ENCODE measurements around the gene PRAMEF8. TPM values are rescaled to one million over a fixed set of nuclear protein-coding genes. Genes with fewer than 3 reads are reported as not detected.
"Not testable (repeated sequence)": the region's sequence is repeated elsewhere in the genome, so short reads cannot be mapped to it uniquely, and the experiment has no call there.

The PRAMEF8 gene
- total and polyA plus RNA-seq, 9 of the 15 experiments (the other 6 are each of a cell fraction or from before 2014, with no cell fraction given), result not detected

- BruUV-seq (replicated peaks); H3K9me1 ChIP-seq (ENCODE audit: control insufficient read depth, insufficient read depth, low read length); CTCF ChIA-PET (ENCODE audit: low intra/inter-chr PET ratio); H4K20me1 ChIP-seq (replicated peaks; ENCODE audit: control insufficient read depth, insufficient read depth, low read length); POLR2A ChIA-PET; H3K79me2 ChIP-seq (ENCODE audit: control insufficient read depth, insufficient read depth, low read length); H3K4me1 ChIP-seq (replicated peaks in 1 of 2; ENCODE audit: control insufficient read depth in 2 of 2, insufficient read depth in 2 of 2, low read length in 2 of 2); H3K27ac ChIP-seq (ENCODE audit: extremely low read depth, low read depth, low read length); H2AFZ ChIP-seq (ENCODE audit: low read depth, low read length); H3K9me3 ChIP-seq (replicated peaks; ENCODE audit: control insufficient read depth, insufficient read depth, low read depth, low read length); H3K4me2 ChIP-seq (ENCODE audit: insufficient read depth, low read length); FAIRE-seq; H3K4me3 ChIP-seq; DNase-seq (ENCODE audit: extremely low read depth in 1 of 4, low spot score in 3 of 4); H3K36me3 ChIP-seq (ENCODE audit: control insufficient read depth, insufficient read depth, low read length); H3K9ac ChIP-seq (ENCODE audit: insufficient read depth in 1 of 2, low read depth in 2 of 2, low read length in 2 of 2); ATAC-seq; intact Hi-C loops (cut with micrococcal nuclease): not testable (repeated sequence)
- peaks cover 6 to 12% of the 10 kb centered on the region in 2 experiments; a peak in 4 of 5 replicates for H3K27me3 ChIP-seq (ENCODE audit: control insufficient read depth in 2 of 2, insufficient read depth in 2 of 2, low read length in 2 of 2)
- in situ Hi-C loops (cut with MboI), result loop anchor here (5.0 to 25.0 kb wide), 3 partner anchors 120 to 280 kb away; partner anchors contain the start of gene HNRNPCL2
- WGBS (ENCODE audit: insufficient coverage, low coverage, missing lambda C conversion rate), result 6% methylated on average over 2 of the region's 2 CpGs
These were observed 52.9 kb downstream of the PRAMEF8 start for GRCh38 chr1:13232056-13232455.

Small RNA genes within 50 kb of the gene (small RNA-seq; reads per million reads assigned to genes)
- gene RNU6-771P, result not detected

Other genes starting within 250 kb of the PRAMEF8 start
Only the 7 nearest of the 17 such genes appear.
- not detected in 2 replicates for gene PRAMEF13, start 83.7 kb downstream of the PRAMEF8 start, total RNA-seq (2014; rRNA removed)
- gene PRAMEF13, start 83.7 kb downstream of the PRAMEF8 start, total RNA-seq (2014; rRNA removed; fragmentation: Illumina TruSeq; extraction: Trizol), result not detected in 2 replicates
- not detected in 2 replicates for gene PRAMEF13, start 83.7 kb downstream of the PRAMEF8 start, total RNA-seq (2015; rRNA removed; fragmentation: Illumina TruSeq; extraction: Trizol)
- not detected in 2 replicates for gene PRAMEF13, start 83.7 kb downstream of the PRAMEF8 start, total RNA-seq (2021)
- not detected in 2 replicates for gene PRAMEF13, start 83.7 kb downstream of the PRAMEF8 start, polyA plus RNA-seq (2011; rRNA removed)
- not detected in 2 replicates for gene PRAMEF13, start 83.7 kb downstream of the PRAMEF8 start, polyA plus RNA-seq (2014; fragmentation: Illumina TruSeq; extraction: Trizol)
- not detected for gene PRAMEF13, start 83.7 kb downstream of the PRAMEF8 start, polyA plus RNA-seq (2014; fragmentation: Nextera tagmentation; extraction: Ambion mirVana)
- not detected in 2 replicates for gene PRAMEF13, start 83.7 kb downstream of the PRAMEF8 start, polyA plus RNA-seq (2014; rRNA removed)
- not detected in 2 replicates for gene PRAMEF18, start 59.0 kb downstream of the PRAMEF8 start, total RNA-seq (2014; rRNA removed)
- not detected in 2 replicates for gene PRAMEF18, start 59.0 kb downstream of the PRAMEF8 start, total RNA-seq (2014; rRNA removed; fragmentation: Illumina TruSeq; extraction: Trizol)
- not detected in 2 replicates for gene PRAMEF18, start 59.0 kb downstream of the PRAMEF8 start, total RNA-seq (2015; rRNA removed; fragmentation: Illumina TruSeq; extraction: Trizol)
- not detected in 2 replicates for gene PRAMEF18, start 59.0 kb downstream of the PRAMEF8 start, total RNA-seq (2021)
- not detected in 2 replicates for gene PRAMEF18, start 59.0 kb downstream of the PRAMEF8 start, polyA plus RNA-seq (2011; rRNA removed)
- gene PRAMEF18, start 59.0 kb downstream of the PRAMEF8 start, polyA plus RNA-seq (2014; fragmentation: Illumina TruSeq; extraction: Trizol), result not detected in 2 replicates
- not detected for gene PRAMEF18, start 59.0 kb downstream of the PRAMEF8 start, polyA plus RNA-seq (2014; fragmentation: Nextera tagmentation; extraction: Ambion mirVana)
- not detected in 2 replicates for gene PRAMEF18, start 59.0 kb downstream of the PRAMEF8 start, polyA plus RNA-seq (2014; rRNA removed)
- not detected in 2 replicates for gene PRAMEF5, start 30.9 kb downstream of the PRAMEF8 start, total RNA-seq (2014; rRNA removed)
- not detected in 2 replicates for gene PRAMEF5, start 30.9 kb downstream of the PRAMEF8 start, total RNA-seq (2014; rRNA removed; fragmentation: Illumina TruSeq; extraction: Trizol)
- not detected in 2 replicates for gene PRAMEF5, start 30.9 kb downstream of the PRAMEF8 start, total RNA-seq (2015; rRNA removed; fragmentation: Illumina TruSeq; extraction: Trizol)
- not detected in 2 replicates for gene PRAMEF5, start 30.9 kb downstream of the PRAMEF8 start, total RNA-seq (2021)
- not detected in 2 replicates for gene PRAMEF5, start 30.9 kb downstream of the PRAMEF8 start, polyA plus RNA-seq (2011; rRNA removed)
- gene PRAMEF5, start 30.9 kb downstream of the PRAMEF8 start, polyA plus RNA-seq (2014; fragmentation: Illumina TruSeq; extraction: Trizol), result not detected in 2 replicates
- not detected for gene PRAMEF5, start 30.9 kb downstream of the PRAMEF8 start, polyA plus RNA-seq (2014; fragmentation: Nextera tagmentation; extraction: Ambion mirVana)
- not detected in 2 replicates for gene PRAMEF5, start 30.9 kb downstream of the PRAMEF8 start, polyA plus RNA-seq (2014; rRNA removed)
- gene PRAMEF33, start 18.4 kb upstream of the PRAMEF8 start, total RNA-seq (2014; rRNA removed), result not detected in 2 replicates
- gene PRAMEF33, start 18.4 kb upstream of the PRAMEF8 start, total RNA-seq (2014; rRNA removed; fragmentation: Illumina TruSeq; extraction: Trizol), result not detected in 2 replicates
- not detected in 2 replicates for gene PRAMEF33, start 18.4 kb upstream of the PRAMEF8 start, total RNA-seq (2015; rRNA removed; fragmentation: Illumina TruSeq; extraction: Trizol)
- not detected in 2 replicates for gene PRAMEF33, start 18.4 kb upstream of the PRAMEF8 start, total RNA-seq (2021)
- gene PRAMEF33, start 18.4 kb upstream of the PRAMEF8 start, polyA plus RNA-seq (2011; rRNA removed), result not detected in 2 replicates
- not detected in 2 replicates for gene PRAMEF33, start 18.4 kb upstream of the PRAMEF8 start, polyA plus RNA-seq (2014; fragmentation: Illumina TruSeq; extraction: Trizol)
- gene PRAMEF33, start 18.4 kb upstream of the PRAMEF8 start, polyA plus RNA-seq (2014; fragmentation: Nextera tagmentation; extraction: Ambion mirVana), result not detected
- gene PRAMEF33, start 18.4 kb upstream of the PRAMEF8 start, polyA plus RNA-seq (2014; rRNA removed), result not detected in 2 replicates
- gene PRAMEF15, start 30.4 kb upstream of the PRAMEF8 start, total RNA-seq (2014; rRNA removed), result not detected in 2 replicates
- not detected in 2 replicates for gene PRAMEF15, start 30.4 kb upstream of the PRAMEF8 start, total RNA-seq (2014; rRNA removed; fragmentation: Illumina TruSeq; extraction: Trizol)
- gene PRAMEF15, start 30.4 kb upstream of the PRAMEF8 start, total RNA-seq (2015; rRNA removed; fragmentation: Illumina TruSeq; extraction: Trizol), result not detected in 2 replicates
- gene PRAMEF15, start 30.4 kb upstream of the PRAMEF8 start, total RNA-seq (2021), result not detected in 2 replicates
- not detected in 2 replicates for gene PRAMEF15, start 30.4 kb upstream of the PRAMEF8 start, polyA plus RNA-seq (2011; rRNA removed)
- not detected in 2 replicates for gene PRAMEF15, start 30.4 kb upstream of the PRAMEF8 start, polyA plus RNA-seq (2014; fragmentation: Illumina TruSeq; extraction: Trizol)
- gene PRAMEF15, start 30.4 kb upstream of the PRAMEF8 start, polyA plus RNA-seq (2014; fragmentation: Nextera tagmentation; extraction: Ambion mirVana), result not detected
- gene PRAMEF15, start 30.4 kb upstream of the PRAMEF8 start, polyA plus RNA-seq (2014; rRNA removed), result not detected in 2 replicates
- gene PRAMEF14, start 62.0 kb upstream of the PRAMEF8 start, total RNA-seq (2014; rRNA removed), result not detected in 2 replicates
- not detected in 2 replicates for gene PRAMEF14, start 62.0 kb upstream of the PRAMEF8 start, total RNA-seq (2014; rRNA removed; fragmentation: Illumina TruSeq; extraction: Trizol)
- gene PRAMEF14, start 62.0 kb upstream of the PRAMEF8 start, total RNA-seq (2015; rRNA removed; fragmentation: Illumina TruSeq; extraction: Trizol), result not detected in 2 replicates
- not detected in 2 replicates for gene PRAMEF14, start 62.0 kb upstream of the PRAMEF8 start, total RNA-seq (2021)
- gene PRAMEF14, start 62.0 kb upstream of the PRAMEF8 start, polyA plus RNA-seq (2011; rRNA removed), result not detected in 2 replicates
- gene PRAMEF14, start 62.0 kb upstream of the PRAMEF8 start, polyA plus RNA-seq (2014; fragmentation: Illumina TruSeq; extraction: Trizol), result not detected in 2 replicates
- gene PRAMEF14, start 62.0 kb upstream of the PRAMEF8 start, polyA plus RNA-seq (2014; fragmentation: Nextera tagmentation; extraction: Ambion mirVana), result not detected
- gene PRAMEF14, start 62.0 kb upstream of the PRAMEF8 start, polyA plus RNA-seq (2014; rRNA removed), result not detected in 2 replicates
- gene PRAMEF19, start 86.8 kb upstream of the PRAMEF8 start, total RNA-seq (2014; rRNA removed), result not detected in 2 replicates
- gene PRAMEF19, start 86.8 kb upstream of the PRAMEF8 start, total RNA-seq (2014; rRNA removed; fragmentation: Illumina TruSeq; extraction: Trizol), result not detected in 2 replicates
- gene PRAMEF19, start 86.8 kb upstream of the PRAMEF8 start, total RNA-seq (2015; rRNA removed; fragmentation: Illumina TruSeq; extraction: Trizol), result not detected in 2 replicates
- not detected in 2 replicates for gene PRAMEF19, start 86.8 kb upstream of the PRAMEF8 start, total RNA-seq (2021)
- not detected in 2 replicates for gene PRAMEF19, start 86.8 kb upstream of the PRAMEF8 start, polyA plus RNA-seq (2011; rRNA removed)
- not detected in 2 replicates for gene PRAMEF19, start 86.8 kb upstream of the PRAMEF8 start, polyA plus RNA-seq (2014; fragmentation: Illumina TruSeq; extraction: Trizol)
- gene PRAMEF19, start 86.8 kb upstream of the PRAMEF8 start, polyA plus RNA-seq (2014; fragmentation: Nextera tagmentation; extraction: Ambion mirVana), result not detected
- not detected in 2 replicates for gene PRAMEF19, start 86.8 kb upstream of the PRAMEF8 start, polyA plus RNA-seq (2014; rRNA removed)

Data from K562 (cell line).